GM21737 (cell line): ENCODE measurements around the gene SH2D3A.
"Not testable (repeated sequence)": the region's sequence is repeated elsewhere in the genome, so short reads cannot be mapped to it uniquely, and the experiment has no call there.

ENCODE experiments used
- ATAC-seq: cut with Tn5 transposase; IDR thresholded peaks from one replicate; pipeline ENCODE4 v1.9.1; 2021; ENCODE audit warnings: mild to moderate bottlenecking, moderate library complexity; ENCODE audit not compliant: unreplicated experiment

The SH2D3A gene

GRCh38 chr19:6767357-6768235 is at the start of gene SH2D3A:
Gene SH2D3A, minus strand, starts transcription at chr19:6767435. Its CDS starts 3,687 bp downstream, at chr19:6763748.
- ATAC-seq: peak; percentile 73

- ATAC-seq: no peak
Measured at GRCh38 chr19:6813659-6814058, 46.4 kb upstream of the SH2D3A start.

- ATAC-seq: no peak
Measured at GRCh38 chr19:6812612-6813011, 45.4 kb upstream of the SH2D3A start.

GRCh38 chr19:6811906-6812305 is 44.7 kb upstream of the SH2D3A start:
- no peak for ATAC-seq

- no peak for ATAC-seq
Measured at GRCh38 chr19:6811378-6811777, 44.1 kb upstream of the SH2D3A start.

GRCh38 chr19:6809262-6809661 is 42.0 kb upstream of the SH2D3A start:
- ATAC-seq: no peak

- no peak for ATAC-seq
Measured at GRCh38 chr19:6808494-6808893, 41.3 kb upstream of the SH2D3A start.

- no peak for ATAC-seq
Measured at GRCh38 chr19:6807291-6807690, 40.1 kb upstream of the SH2D3A start.

- no peak for ATAC-seq
Measured at GRCh38 chr19:6806488-6806887, 39.3 kb upstream of the SH2D3A start.

- ATAC-seq: no peak
Measured at GRCh38 chr19:6803036-6803404, 35.8 kb upstream of the SH2D3A start.

GRCh38 chr19:6802336-6803035 is 35.3 kb upstream of the SH2D3A start:
- ATAC-seq: peak; percentile 48

- ATAC-seq: peak; percentile 40
Measured at GRCh38 chr19:6801485-6802086, 34.4 kb upstream of the SH2D3A start.

- peak; percentile 5 for ATAC-seq
Measured at GRCh38 chr19:6800991-6801484, 33.8 kb upstream of the SH2D3A start.

- not testable (repeated sequence) for ATAC-seq
Measured at GRCh38 chr19:6800160-6800790, 33.0 kb upstream of the SH2D3A start.

GRCh38 chr19:6797646-6798045 is 30.4 kb upstream of the SH2D3A start:
- no peak for ATAC-seq

- ATAC-seq: no peak
Measured at GRCh38 chr19:6796278-6796677, 29.0 kb upstream of the SH2D3A start.

GRCh38 chr19:6794686-6795431 is 27.6 kb upstream of the SH2D3A start:
- no peak for ATAC-seq

- ATAC-seq: no peak
Measured at GRCh38 chr19:6793973-6794372, 26.7 kb upstream of the SH2D3A start.

- ATAC-seq: no peak
Measured at GRCh38 chr19:6793411-6793810, 26.2 kb upstream of the SH2D3A start.

- ATAC-seq: no peak
Measured at GRCh38 chr19:6791237-6791636, 24.0 kb upstream of the SH2D3A start.
